T1000 (cell line): ENCODE measurements around the gene ZNF185.

Experiments used
- DNase-seq: peaks from one replicate; lab custom pipeline; 2025; ENCODE audit warnings: mixed read lengths; lab: John Stamatoyannopoulos, UW

Gene ZNF185

GRCh38 chrX:152917656-152918579 is 20.1 kb downstream of the ZNF185 start:
- DNase-seq, result no peak

DNA sequence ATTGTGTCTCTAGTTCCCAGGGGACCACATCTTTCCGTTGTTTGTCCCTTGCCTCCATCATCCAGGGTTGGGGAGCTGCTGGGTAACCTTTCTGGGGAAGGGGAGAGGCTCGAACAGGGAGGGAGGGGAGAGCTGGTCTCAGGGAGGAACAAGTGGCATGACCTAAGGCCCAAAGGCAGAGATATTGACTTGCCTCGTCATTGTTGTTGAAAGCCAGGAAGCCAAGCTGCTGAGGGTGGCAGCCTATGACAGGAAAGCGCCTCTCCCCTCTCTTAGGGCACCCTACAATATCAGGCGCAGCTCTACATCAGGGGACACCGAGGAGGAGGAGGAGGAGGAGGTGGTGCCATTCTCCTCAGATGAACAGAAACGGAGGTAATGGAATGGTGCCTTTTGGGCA is 20.8 kb downstream of the ZNF185 start:
- no peak for DNase-seq

GRCh38 chrX:152923599-152923998 is 25.7 kb downstream of the ZNF185 start:
- DNase-seq, result no peak

GRCh38 chrX:152925835-152926234 is 28.0 kb downstream of the ZNF185 start:
- DNase-seq, result no peak

GRCh38 chrX:152926279-152926678 is 28.4 kb downstream of the ZNF185 start:
- DNase-seq, result peak; percentile 4

- no peak for DNase-seq
Observed at GRCh38 chrX:152926923-152927322, 29.1 kb downstream of the ZNF185 start.

- no peak for DNase-seq
Observed at GRCh38 chrX:152927858-152928760, 30.2 kb downstream of the ZNF185 start.

- DNase-seq, result no peak
Observed at GRCh38 chrX:152928761-152929400, 31.0 kb downstream of the ZNF185 start.

DNA sequence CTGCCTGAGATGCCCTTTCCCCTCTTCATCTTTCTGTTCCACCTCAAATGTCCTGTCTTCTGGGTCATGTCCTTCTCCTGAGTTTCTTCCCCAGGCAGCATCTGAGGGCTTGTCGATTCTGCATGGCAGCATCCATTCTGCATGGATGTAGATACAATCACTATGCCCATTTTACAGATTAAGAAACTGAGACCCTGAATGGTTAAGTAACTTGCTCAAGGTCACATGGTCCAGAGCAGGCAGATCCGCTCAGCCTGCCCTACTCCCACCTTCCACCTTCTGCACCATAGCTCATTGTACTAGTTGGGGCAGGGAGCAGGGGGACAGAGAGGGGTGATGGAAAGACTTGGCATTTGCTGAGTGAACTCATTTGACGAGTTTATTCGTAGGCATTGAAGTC is 32.0 kb downstream of the ZNF185 start:
- DNase-seq, result no peak

- no peak for DNase-seq
Observed at GRCh38 chrX:152930516-152930915, 32.6 kb downstream of the ZNF185 start.

DNA sequence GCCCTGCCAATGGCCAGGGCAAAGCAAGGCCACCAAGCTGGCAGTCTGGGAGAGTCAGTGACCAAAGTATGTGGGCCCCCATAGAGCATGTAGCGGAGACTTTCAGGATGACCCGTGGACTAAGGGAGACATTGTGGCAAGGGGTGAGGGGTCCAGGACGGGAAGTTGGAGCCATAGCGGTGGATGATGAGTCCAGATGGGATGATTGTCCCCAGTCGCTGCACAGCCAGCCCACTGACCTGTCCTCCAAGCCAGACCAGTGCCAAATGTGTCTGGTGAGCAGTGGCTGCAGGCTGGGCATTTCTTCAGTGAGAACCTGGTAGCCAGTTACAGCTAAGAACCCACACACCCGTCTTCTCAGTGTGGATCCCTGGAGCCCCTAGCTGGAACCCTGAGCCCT is 34.3 kb downstream of the ZNF185 start:
- no peak for DNase-seq

DNA sequence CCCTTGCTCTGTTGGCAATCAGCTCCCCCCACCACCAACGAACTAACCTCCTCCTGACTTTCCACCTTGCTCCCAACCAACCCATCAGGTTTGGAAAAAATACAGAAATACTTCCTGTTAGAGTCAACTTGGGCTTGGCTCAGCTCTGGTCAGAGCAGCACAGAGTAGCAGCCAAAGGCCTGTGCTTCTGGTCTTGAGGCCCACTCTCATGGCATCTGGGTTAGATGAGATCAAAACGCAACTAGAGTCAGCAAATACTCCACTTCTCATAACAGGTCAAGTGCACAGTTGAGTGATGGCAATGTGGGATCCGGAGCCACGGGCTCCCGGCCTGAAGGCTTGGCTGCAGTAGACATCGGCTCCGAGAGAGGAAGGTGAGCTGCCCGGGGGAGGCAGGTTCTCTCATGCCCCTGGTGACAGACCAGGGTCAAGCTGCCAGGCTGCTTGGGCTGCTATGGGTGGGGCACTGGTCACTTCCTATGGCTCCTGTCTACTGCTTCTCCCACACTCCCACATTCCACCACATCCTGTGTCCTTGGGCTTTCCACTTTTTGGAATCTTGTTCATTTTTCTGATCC is 34.8 kb downstream of the ZNF185 start:
- no peak for DNase-seq

DNA sequence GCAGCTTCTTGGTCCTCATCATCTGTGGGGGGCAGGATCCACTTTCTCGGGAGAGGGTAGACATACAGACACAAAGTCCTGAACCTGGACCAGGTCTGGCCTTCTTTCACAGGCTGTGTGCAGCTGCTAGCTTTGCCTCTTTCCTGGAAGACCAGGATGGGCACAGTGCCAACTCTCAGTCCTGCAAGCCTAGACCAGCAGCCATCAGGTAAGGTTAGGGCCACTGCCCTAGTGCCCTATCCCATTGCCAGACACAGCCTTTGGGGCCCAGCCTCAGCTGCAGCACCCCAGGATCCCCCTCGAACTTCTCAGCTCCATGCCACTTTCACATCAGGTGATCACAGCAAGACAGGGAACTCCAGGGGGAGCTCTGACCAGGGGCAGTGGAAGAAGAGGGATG is 38.4 kb downstream of the ZNF185 start:
- DNase-seq, result no peak

- DNase-seq, result no peak
Observed at GRCh38 chrX:152937236-152937635, 39.4 kb downstream of the ZNF185 start.

DNA sequence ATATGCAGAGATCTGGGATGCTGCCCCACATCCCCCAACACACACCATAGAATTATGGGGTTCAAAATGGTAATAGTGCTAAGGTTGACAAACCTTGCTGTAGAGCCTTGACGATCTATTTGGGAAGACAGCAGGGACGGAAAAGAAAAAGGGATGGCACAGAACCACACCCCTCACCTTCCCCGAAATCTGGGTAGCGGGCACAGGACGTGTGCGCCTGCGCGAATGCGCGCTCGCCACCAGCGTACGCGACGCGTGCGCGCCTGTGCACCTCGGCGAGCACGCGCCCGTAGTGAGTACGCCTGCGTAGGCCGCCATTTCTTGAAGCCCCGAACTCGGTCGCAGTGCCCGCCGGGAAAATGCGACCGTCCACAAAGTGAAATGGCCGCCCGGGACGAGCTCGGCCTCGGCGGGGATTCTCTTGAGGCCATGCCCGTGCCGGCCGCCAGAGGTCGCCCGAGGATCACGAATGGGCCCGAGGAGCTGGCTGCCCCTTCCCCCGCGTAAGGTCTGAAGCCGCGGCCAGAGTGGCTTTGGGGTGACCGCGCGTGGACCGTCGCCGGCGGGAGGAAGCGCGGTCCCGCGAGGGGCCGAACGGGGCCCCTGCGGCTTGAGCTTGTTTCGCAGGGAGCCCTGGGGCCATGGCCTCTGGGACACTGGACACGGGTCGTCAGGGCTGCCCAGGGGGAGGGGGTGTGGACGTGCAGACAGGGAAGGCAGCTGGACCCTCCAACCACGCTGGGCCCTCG is 43.6 kb downstream of the ZNF185 start:
- peak; percentile 73 for DNase-seq

- no peak for DNase-seq
Observed at GRCh38 chrX:152942077-152942442, 44.2 kb downstream of the ZNF185 start.

DNA sequence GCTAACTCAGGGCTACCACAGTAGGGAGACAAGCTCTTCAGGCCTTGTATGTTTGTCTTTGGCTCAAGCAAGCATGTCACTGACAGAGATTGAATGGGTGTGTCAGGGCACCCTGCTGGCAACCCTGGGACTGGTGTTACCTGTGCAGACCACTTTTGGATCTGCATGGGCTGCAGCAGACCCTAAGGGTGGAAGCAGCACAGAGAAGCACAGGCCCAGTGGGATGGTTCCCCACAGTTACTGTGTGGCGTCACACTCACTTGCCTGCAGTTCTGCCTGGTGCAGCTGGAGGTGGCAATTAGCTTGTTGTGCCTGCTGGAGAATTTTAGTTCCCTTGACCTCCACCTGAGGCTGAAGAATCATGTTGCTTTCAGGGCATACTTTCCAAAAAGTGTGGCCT is 46.0 kb downstream of the ZNF185 start:
- DNase-seq, result no peak

GRCh38 chrX:152945021-152945979 is 47.4 kb downstream of the ZNF185 start:
- no peak for DNase-seq

GRCh38 chrX:152946681-152947080 is 48.8 kb downstream of the ZNF185 start:
- no peak for DNase-seq
